K562 (cell line): ENCODE results near the gene PTPN18. TPM values are rescaled to one million over a fixed set of nuclear protein-coding genes. Genes with fewer than 3 reads are reported as not detected.

Experiments
- ATAC-seq: fragments of 200-7000 bp; cut with Tn5 transposase; 3 replicates; pipeline ENCODE4 v1.9.1; 2020; ENCODE audit warnings: moderate library complexity
- BruUV-seq: library from RNA; stranded (reverse); fragments of 400-500 nt; replicated peaks from 2 replicates; lab custom pipeline; 2021; lab: Mats Ljungman, UMichigan
- CTCF ChIA-PET: fragments of 300-600 bp; formaldehyde crosslinking; extraction: SDS; loops from one replicate; lab custom pipeline; 2021; ENCODE audit warnings: low intra/inter-chr PET ratio; lab: Yijun Ruan, JAX
- POLR2A ChIA-PET: fragments of 300-600, 350-650 bp; sonication (Branson Sonifier 250); formaldehyde crosslinking; extraction: SDS; loops from one replicate; lab custom pipeline; 2021; ENCODE audit warnings: antibody characterized with exemption, inconsistent platforms; lab: Yijun Ruan, JAX
- DNase-seq, 4 experiments: peaks; one replicate each; pipeline versions ENCODE4 v3.0.0 to v3.0.0-alpha.2; 2011 to 2018; ENCODE audit warnings: low spot score in 3 of 4, mixed read lengths in 3 of 4; ENCODE audit errors: extremely low read depth in 1 of 4
- FAIRE-seq: peaks from 2 replicates; lab custom pipeline; 2011; peaks lifted over from hg19 to GRCh38; lab: Jason Lieb, UNC
- H2AFZ ChIP-seq: 2 replicates; pipeline ENCODE4 v1.6.0; 2011; ENCODE audit warnings: low read depth, low read length, control low read depth, inconsistent platforms
- H3K27ac ChIP-seq: fragments of 200-600 bp; 3 replicates; pipeline ENCODE4 v1.8.0; 2011; ENCODE audit warnings: low read depth, mild to moderate bottlenecking, control low read depth, inconsistent platforms, low read length, moderate library complexity, mixed read lengths; ENCODE audit errors: extremely low read depth
- H3K27me3 ChIP-seq, 2 experiments: fragments of 300-600 bp in 1 of 2; 2 replicates in 1 of 2; 3 replicates in 1 of 2; pipeline versions ENCODE4 v1.6.0 to v1.8.0; 2011; ENCODE audit warnings: inconsistent platforms in 2 of 2, low read length in 2 of 2, mild to moderate bottlenecking in 1 of 2, mixed read lengths in 1 of 2, moderate library complexity in 1 of 2; ENCODE audit not compliant: control insufficient read depth in 2 of 2, insufficient read depth in 2 of 2
- H3K36me3 ChIP-seq: fragments of 300-600 bp; 3 replicates; pipeline ENCODE4 v1.8.0; 2011; ENCODE audit warnings: mild to moderate bottlenecking, low read length, inconsistent platforms; ENCODE audit not compliant: control insufficient read depth, insufficient read depth
- H3K4me1 ChIP-seq, 2 experiments: fragments of 200-600 bp in 1 of 2; replicated peaks in 1 of 2; 2 replicates in 1 of 2; 3 replicates in 1 of 2; pipeline versions ENCODE4 v1.5.1 to v1.8.0; 2011; ENCODE audit warnings: inconsistent platforms in 2 of 2, low read length in 2 of 2, mild to moderate bottlenecking in 1 of 2, mixed read lengths in 1 of 2, moderate library complexity in 1 of 2; ENCODE audit not compliant: control insufficient read depth in 2 of 2, insufficient read depth in 2 of 2
- H3K4me2 ChIP-seq: 2 replicates; pipeline ENCODE4 v1.6.1; 2011; ENCODE audit warnings: low read length, control low read depth, inconsistent platforms, mixed read lengths; ENCODE audit not compliant: insufficient read depth
- H3K4me3 ChIP-seq: fragments of 200-600 bp; sonication (generic), shearing (Covaris generic); 2 replicates; pipeline ENCODE4 v1.5.1; 2016; ENCODE audit warnings: control low read depth, inconsistent platforms
- H3K79me2 ChIP-seq: fragments of 200-600 bp; 3 replicates; pipeline ENCODE4 v1.8.0; 2011; ENCODE audit warnings: low read length, inconsistent platforms; ENCODE audit not compliant: control insufficient read depth, insufficient read depth
- H3K9ac ChIP-seq, 2 experiments: 2 replicates each; pipeline versions ENCODE4 v1.6.0 to v1.6.1; 2011; ENCODE audit warnings: low read depth in 2 of 2, low read length in 2 of 2, control low read depth in 1 of 2, inconsistent platforms in 1 of 2, mild to moderate bottlenecking in 1 of 2, mixed read lengths in 1 of 2; ENCODE audit not compliant: insufficient read depth in 1 of 2
- H3K9me1 ChIP-seq: one replicate; pipeline ENCODE4 v1.6.0; 2011; ENCODE audit warnings: inconsistent platforms, mild to moderate bottlenecking, low read length, moderate library complexity; ENCODE audit not compliant: control insufficient read depth, insufficient read depth
- H3K9me3 ChIP-seq: replicated peaks from 2 replicates; pipeline ENCODE4 v1.5.1; 2011; ENCODE audit warnings: low read depth, low read length, inconsistent platforms; ENCODE audit not compliant: control insufficient read depth, insufficient read depth
- H4K20me1 ChIP-seq: replicated peaks from 2 replicates; pipeline ENCODE4 v1.6.1; 2011; ENCODE audit warnings: low read length, inconsistent platforms, mixed read lengths; ENCODE audit not compliant: control insufficient read depth, insufficient read depth
- HSF4 ChIP-seq: fragments of 250-450 bp; sonication (Bioruptor Pico); IDR thresholded peaks from 2 replicates; pipeline ENCODE4 v2.1.2; 2022; ENCODE audit warnings: mild to moderate bottlenecking, moderate library complexity, borderline replicate concordance
- KLF1 ChIP-seq: fragments of 450-650 bp; IDR thresholded peaks from 2 replicates; pipeline ENCODE4 v1.6.1; 2016; ENCODE audit warnings: missing genetic modification characterization, missing compliant biosample characterization
- NUFIP1 ChIP-seq: fragments of 450-650 bp; IDR thresholded peaks from 2 replicates; pipeline ENCODE4 v1.6.1; 2018; ENCODE audit not compliant: partially characterized antibody
- RFX5 ChIP-seq: IDR thresholded peaks from 2 replicates; pipeline ENCODE4 v1.6.1; 2011; ENCODE audit warnings: low read depth, mild to moderate bottlenecking, improper control_type of control experiment, low read length
- RHOXF2B ChIP-seq: fragments of 250-450 bp; sonication (Bioruptor Pico); conservative IDR thresholded peaks from 2 replicates; pipeline ENCODE4 v1.5.1; 2021
- YY1 ChIP-seq, 3 experiments: IDR thresholded peaks; 2 replicates each; pipeline ENCODE4 v1.6.1; 2011; ENCODE audit warnings: low read length in 2 of 3, mild to moderate bottlenecking in 2 of 3, moderate library complexity in 2 of 3, borderline replicate concordance in 1 of 3, control low read depth in 1 of 3, low read depth in 1 of 3; ENCODE audit not compliant: insufficient read depth in 3 of 3, insufficient replicate concordance in 2 of 3, control insufficient read depth in 1 of 3, insufficient read length in 1 of 3; ENCODE audit errors: extremely low read depth in 1 of 3
- ZNF699 ChIP-seq: fragments of 250-450 bp; sonication (Bioruptor Pico); IDR thresholded peaks from 2 replicates; pipeline ENCODE4 v1.8.0; 2021; ENCODE audit warnings: mild to moderate bottlenecking, moderate library complexity; ENCODE audit not compliant: insufficient replicate concordance
- WGBS: fragments of 100-300 bp; shearing (Covaris generic); methylation state at CpG from one replicate; pipeline ENCODE4 v1.1.6; 2016; ENCODE audit warnings: low coverage, mixed read lengths; ENCODE audit not compliant: insufficient coverage; ENCODE audit errors: missing lambda C conversion rate; 5-methylcytosine and 5-hydroxymethylcytosine counted together
- in situ Hi-C: fragments of 300-500 bp; cut with MboI; formaldehyde crosslinking; loops from 4 replicates; pipeline ENCODE4 v1.15.0; 2018; ENCODE audit warnings: inconsistent platforms, mixed read lengths
- intact Hi-C: fragments of 100-400 bp; cut with micrococcal nuclease; formaldehyde crosslinking; loops from 2 replicates; pipeline ENCODE4 v1.14.2; 2022
- polyA plus RNA-seq, 8 experiments: library from polyadenylated mRNA; depleted of rRNA in 4 of 8; stranded (reverse) in 5 of 8; unstranded in 3 of 8; fragments of >200 nt; fragmentation: Nextera tagmentation in 2 of 8; fragmentation: Illumina TruSeq in 1 of 8; extraction: Ambion mirVana in 2 of 8; extraction: Trizol in 1 of 8; gene quantifications; 2 replicates each; pipeline versions ENCODE4 v1.2.1 to v1.2.3, GENCODE V29; 2011 to 2014; ENCODE audit warnings: inconsistent platforms in 1 of 8, missing spikeins in 1 of 8
- total RNA-seq, 7 experiments: library from RNA; depleted of rRNA in 6 of 7; stranded (reverse); fragments of >200 nt in 6 of 7; fragmentation: Illumina TruSeq in 2 of 7; extraction: Trizol in 2 of 7; gene quantifications; 2 replicates each; pipeline versions ENCODE4 v1.2.1 to v1.2.3, GENCODE V29; 2011 to 2021; ENCODE audit warnings: low replicate concordance in 1 of 7
- TF ChIP-seq, protein P1 (sequence below): fragments of 450-650 bp; formaldehyde crosslinking; IDR thresholded peaks from 2 replicates; pipeline ENCODE4 v1.4.0; 2022; ENCODE audit warnings: missing genetic modification characterization
- TF ChIP-seq, protein P2 (sequence below): fragments of 450-650 bp; formaldehyde crosslinking; IDR thresholded peaks from 2 replicates; pipeline ENCODE4 v1.4.0; 2022; ENCODE audit warnings: missing genetic modification characterization
- TF ChIP-seq, protein P3 (sequence below): sonication (generic); formaldehyde crosslinking; IDR thresholded peaks from 2 replicates; pipeline ENCODE4 v1.8.0; 2023; ENCODE audit warnings: missing genetic modification reagents, mild to moderate bottlenecking, borderline replicate concordance

PTPN18 gene
- total and polyA plus RNA-seq, 9 of the 15 experiments (the other 6 are each of a cell fraction or from before 2014, with no cell fraction given) = 11.6 to 90.7 (median 49.6) TPM

DNA sequence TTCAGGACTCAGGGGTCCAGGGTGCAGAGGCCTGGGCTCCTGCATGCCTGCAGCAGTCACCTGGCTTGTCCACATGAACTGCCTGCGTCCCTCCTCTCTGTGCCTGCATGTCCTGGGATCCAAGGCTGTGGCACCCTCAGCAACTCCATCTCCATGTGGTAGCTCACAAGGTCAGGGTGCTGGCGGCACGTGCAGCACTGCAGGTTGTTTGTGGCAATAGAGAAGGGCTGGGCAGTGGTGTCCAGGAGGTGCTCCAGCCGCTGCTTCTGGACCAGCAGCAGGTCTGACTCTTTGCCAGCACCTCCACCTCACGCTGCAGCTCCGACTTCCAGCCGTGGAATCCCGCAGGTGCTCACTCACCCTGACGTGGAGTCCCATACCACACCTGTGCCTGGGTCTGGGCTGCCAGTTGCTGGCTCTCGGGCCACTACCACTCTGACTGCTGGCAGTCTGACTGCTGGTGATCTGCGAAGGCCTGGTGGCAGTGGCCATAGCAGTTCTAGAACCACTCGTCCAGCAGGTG, 42.0 kb upstream of the PTPN18 start:
- Histone ChIP-seq H3K9me3 (no peaks in the 10 kb centered on the region), H3K27ac (no peak overlapping the region), H3K27me3 (peaks cover 8 to 54% of the 10 kb centered on the region in 2 experiments; a peak in 4 of 5 replicates), H3K4me1 (peaks cover 0 to 4% of the 10 kb centered on the region in 2 experiments; a peak in 2 of 5 replicates), H3K36me3 (no peaks in the 10 kb centered on the region), H3K9me1 (no peaks in the 10 kb centered on the region), H3K9ac (no peak overlapping the region), H3K4me2 (no peak overlapping the region), H2AFZ (no peak overlapping the region), H3K4me3 (no peak overlapping the region), H3K79me2 (no peaks in the 10 kb centered on the region), H4K20me1 (no peaks in the 10 kb centered on the region)
- intact Hi-C loops (no loop called here), in situ Hi-C loops (no loop called here)
- DNase-seq (no peak), ATAC-seq (no peak), FAIRE-seq (no peak)
- POLR2A ChIA-PET = no interaction called here
- CTCF ChIA-PET = no interaction called here
- TF ChIP-seq YY1 (IDR thresholded peaks at IDR 0.05; ENCODE audit: borderline replicate concordance in 1 of 3, control insufficient read depth in 1 of 3, extremely low read depth in 1 of 3, insufficient read depth in 3 of 3, insufficient read length in 1 of 3, insufficient replicate concordance in 2 of 3, low read depth in 1 of 3, low read length in 2 of 3) (no peak), NUFIP1 (no peak), ZNF699 (CRISPR knock-in tag) (no peak), RFX5 (no peak), KLF1 (tag) (no peak), RHOXF2B (CRISPR knock-in tag) (no peak), HSF4 (CRISPR knock-in tag) (no peak)
- TF ChIP-seq, protein P1, sequence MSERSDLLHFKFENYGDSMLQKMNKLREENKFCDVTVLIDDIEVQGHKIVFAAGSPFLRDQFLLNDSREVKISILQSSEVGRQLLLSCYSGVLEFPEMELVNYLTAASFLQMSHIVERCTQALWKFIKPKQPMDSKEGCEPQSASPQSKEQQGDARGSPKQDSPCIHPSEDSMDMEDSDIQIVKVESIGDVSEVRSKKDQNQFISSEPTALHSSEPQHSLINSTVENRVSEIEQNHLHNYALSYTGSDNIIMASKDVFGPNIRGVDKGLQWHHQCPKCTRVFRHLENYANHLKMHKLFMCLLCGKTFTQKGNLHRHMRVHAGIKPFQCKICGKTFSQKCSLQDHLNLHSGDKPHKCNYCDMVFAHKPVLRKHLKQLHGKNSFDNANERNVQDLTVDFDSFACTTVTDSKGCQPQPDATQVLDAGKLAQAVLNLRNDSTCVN (CRISPR knock-in tag) = no peak
- TF ChIP-seq, protein P2, sequence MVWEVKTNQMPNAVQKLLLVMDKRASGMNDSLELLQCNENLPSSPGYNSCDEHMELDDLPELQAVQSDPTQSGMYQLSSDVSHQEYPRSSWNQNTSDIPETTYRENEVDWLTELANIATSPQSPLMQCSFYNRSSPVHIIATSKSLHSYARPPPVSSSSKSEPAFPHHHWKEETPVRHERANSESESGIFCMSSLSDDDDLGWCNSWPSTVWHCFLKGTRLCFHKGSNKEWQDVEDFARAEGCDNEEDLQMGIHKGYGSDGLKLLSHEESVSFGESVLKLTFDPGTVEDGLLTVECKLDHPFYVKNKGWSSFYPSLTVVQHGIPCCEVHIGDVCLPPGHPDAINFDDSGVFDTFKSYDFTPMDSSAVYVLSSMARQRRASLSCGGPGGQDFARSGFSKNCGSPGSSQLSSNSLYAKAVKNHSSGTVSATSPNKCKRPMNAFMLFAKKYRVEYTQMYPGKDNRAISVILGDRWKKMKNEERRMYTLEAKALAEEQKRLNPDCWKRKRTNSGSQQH (CRISPR knock-in tag) = no peak
- TF ChIP-seq, protein P3, sequence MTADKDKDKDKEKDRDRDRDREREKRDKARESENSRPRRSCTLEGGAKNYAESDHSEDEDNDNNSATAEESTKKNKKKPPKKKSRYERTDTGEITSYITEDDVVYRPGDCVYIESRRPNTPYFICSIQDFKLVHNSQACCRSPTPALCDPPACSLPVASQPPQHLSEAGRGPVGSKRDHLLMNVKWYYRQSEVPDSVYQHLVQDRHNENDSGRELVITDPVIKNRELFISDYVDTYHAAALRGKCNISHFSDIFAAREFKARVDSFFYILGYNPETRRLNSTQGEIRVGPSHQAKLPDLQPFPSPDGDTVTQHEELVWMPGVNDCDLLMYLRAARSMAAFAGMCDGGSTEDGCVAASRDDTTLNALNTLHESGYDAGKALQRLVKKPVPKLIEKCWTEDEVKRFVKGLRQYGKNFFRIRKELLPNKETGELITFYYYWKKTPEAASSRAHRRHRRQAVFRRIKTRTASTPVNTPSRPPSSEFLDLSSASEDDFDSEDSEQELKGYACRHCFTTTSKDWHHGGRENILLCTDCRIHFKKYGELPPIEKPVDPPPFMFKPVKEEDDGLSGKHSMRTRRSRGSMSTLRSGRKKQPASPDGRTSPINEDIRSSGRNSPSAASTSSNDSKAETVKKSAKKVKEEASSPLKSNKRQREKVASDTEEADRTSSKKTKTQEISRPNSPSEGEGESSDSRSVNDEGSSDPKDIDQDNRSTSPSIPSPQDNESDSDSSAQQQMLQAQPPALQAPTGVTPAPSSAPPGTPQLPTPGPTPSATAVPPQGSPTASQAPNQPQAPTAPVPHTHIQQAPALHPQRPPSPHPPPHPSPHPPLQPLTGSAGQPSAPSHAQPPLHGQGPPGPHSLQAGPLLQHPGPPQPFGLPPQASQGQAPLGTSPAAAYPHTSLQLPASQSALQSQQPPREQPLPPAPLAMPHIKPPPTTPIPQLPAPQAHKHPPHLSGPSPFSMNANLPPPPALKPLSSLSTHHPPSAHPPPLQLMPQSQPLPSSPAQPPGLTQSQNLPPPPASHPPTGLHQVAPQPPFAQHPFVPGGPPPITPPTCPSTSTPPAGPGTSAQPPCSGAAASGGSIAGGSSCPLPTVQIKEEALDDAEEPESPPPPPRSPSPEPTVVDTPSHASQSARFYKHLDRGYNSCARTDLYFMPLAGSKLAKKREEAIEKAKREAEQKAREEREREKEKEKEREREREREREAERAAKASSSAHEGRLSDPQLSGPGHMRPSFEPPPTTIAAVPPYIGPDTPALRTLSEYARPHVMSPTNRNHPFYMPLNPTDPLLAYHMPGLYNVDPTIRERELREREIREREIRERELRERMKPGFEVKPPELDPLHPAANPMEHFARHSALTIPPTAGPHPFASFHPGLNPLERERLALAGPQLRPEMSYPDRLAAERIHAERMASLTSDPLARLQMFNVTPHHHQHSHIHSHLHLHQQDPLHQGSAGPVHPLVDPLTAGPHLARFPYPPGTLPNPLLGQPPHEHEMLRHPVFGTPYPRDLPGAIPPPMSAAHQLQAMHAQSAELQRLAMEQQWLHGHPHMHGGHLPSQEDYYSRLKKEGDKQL (CRISPR knock-in tag) = no peak
- 2% methylated on average over 12 of the region's 12 CpGs for WGBS
- BruUV-seq = no TSS peak
